SH-SY5Y (cell line): ENCODE data around the gene ARHGAP45.

ENCODE experiments used
- GATA2 ChIP-seq: IDR thresholded peaks from 2 replicates; pipeline ENCODE4 v1.6.1; 2011; ENCODE audit warnings: mild to moderate bottlenecking, low read depth, low read length
- GATA3 ChIP-seq: IDR thresholded peaks from 2 replicates; pipeline ENCODE4 v1.6.1; 2011; ENCODE audit warnings: low read depth, mild to moderate bottlenecking, low read length, moderate library complexity

- TF ChIP-seq GATA3 (no peak), GATA2 (no peak)
Measured at GRCh38 chr19:1106841-1107660, 40.1 kb downstream of the ARHGAP45 start.
